ENCODE results near the gene SELENOF. TPM values are rescaled to one million over a fixed set of nuclear protein-coding genes. Genes with fewer than 3 reads are reported as not detected.

Gene SELENOF
- total RNA-seq, 2 experiments from 2014 or later: 93.0 to 214 TPM

DNA sequence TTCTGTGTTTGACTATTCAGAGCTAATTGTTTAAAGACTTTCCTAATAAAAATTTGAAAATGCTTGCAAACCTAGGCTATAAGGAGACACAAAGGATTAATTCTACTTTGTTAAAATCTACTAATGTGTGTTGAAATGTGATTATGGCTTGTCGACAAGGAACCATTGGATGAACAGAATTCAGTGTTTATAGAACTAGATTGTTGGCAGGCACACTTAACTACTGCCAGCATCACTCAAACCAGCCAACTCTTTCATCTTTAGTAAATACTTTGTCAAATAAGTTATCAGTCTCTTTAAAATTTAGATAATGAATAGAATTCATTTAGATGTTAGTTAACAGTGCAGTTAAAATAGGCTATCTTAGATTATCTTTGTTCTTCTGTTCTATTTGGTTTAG, 28.1 kb upstream of the SELENOF start:
- Histone ChIP-seq H3K9me3 (ENCODE audit: low read length) (peaks cover 11% of the 10 kb centered on the region; the same call in 1 of the 2 replicates), H3K9me2 (ENCODE audit: insufficient read depth, low read length) (no peaks in the 10 kb centered on the region), H3K4me1 (ENCODE audit: insufficient read depth, low read length, poor library complexity, severe bottlenecking) (peaks cover 14% of the 10 kb centered on the region), H3K36me3 (ENCODE audit: insufficient read depth, low read length) (peaks cover 25% of the 10 kb centered on the region), H4K20me1 (ENCODE audit: insufficient read depth, low read length) (0 out of 2 replicates have a peak, but pooled peaks cover 4% of the 10 kb centered on the region), H3K4me3 (ENCODE audit: low read depth, low read length, poor library complexity, severe bottlenecking) (no peak overlapping the region), H3K4me2 (ENCODE audit: low read length) (no peak overlapping the region), H3K27ac (ENCODE audit: low read depth, low read length, poor library complexity, severe bottlenecking) (no peak overlapping the region), H2AFZ (ENCODE audit: low read length) (no peak overlapping the region), H3K79me2 (ENCODE audit: insufficient read depth, low read depth, low read length) (peaks cover 100% of the 10 kb centered on the region)
- DNase-seq (ENCODE audit: low spot score): no peak
- intact Hi-C loops (cut with micrococcal nuclease; ENCODE audit: unreplicated experiment): no loop called here
- ChIA-PET CTCF (ENCODE audit: unreplicated experiment) (interaction anchor here (0.5 kb wide), 1 partner anchor 19 kb away, joined by 4 read pairs; no protein-coding TSS in a partner anchor), POLR2A (interaction anchor here (0.9 to 2.5 kb wide), 9 partner anchors 8 to 143 kb away, joined by 3 to 19 read pairs (median 5); partner anchors contain the start of genes HS2ST1 and SELENOF)
- BruUV-seq (replicated peaks): TSS peak; percentile 0
- TF ChIP-seq, protein P1, sequence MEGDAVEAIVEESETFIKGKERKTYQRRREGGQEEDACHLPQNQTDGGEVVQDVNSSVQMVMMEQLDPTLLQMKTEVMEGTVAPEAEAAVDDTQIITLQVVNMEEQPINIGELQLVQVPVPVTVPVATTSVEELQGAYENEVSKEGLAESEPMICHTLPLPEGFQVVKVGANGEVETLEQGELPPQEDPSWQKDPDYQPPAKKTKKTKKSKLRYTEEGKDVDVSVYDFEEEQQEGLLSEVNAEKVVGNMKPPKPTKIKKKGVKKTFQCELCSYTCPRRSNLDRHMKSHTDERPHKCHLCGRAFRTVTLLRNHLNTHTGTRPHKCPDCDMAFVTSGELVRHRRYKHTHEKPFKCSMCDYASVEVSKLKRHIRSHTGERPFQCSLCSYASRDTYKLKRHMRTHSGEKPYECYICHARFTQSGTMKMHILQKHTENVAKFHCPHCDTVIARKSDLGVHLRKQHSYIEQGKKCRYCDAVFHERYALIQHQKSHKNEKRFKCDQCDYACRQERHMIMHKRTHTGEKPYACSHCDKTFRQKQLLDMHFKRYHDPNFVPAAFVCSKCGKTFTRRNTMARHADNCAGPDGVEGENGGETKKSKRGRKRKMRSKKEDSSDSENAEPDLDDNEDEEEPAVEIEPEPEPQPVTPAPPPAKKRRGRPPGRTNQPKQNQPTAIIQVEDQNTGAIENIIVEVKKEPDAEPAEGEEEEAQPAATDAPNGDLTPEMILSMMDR (conservative IDR thresholded peaks at IDR 0.05; ENCODE audit: low read length): no peak
- no peak for TF ChIP-seq EZH2phosphoT487 (IDR thresholded peaks at IDR 0.05; ENCODE audit: borderline replicate concordance, low read depth, low read length)

DNA sequence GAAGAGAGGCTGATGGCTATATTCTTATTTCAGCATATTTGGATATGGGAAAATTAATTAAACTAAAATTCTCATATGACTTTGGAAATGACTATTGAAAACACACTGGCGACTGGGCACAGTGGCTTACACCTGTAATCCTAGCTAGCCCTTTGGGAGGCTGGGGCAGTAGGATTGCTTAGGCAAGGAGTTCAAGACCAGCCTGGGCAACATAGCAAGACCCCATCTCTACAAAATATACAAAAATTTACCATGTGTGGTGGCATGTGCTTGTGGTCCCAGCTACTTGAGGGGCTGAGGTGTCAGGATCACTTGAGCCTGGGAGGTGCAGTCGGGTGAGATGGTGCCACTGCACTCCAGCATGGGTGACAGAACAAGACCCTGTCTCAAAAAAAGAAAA, 26.7 kb upstream of the SELENOF start:
- no peak for TF ChIP-seq EZH2phosphoT487 (IDR thresholded peaks at IDR 0.05; ENCODE audit: borderline replicate concordance, low read depth, low read length)
- TF ChIP-seq, protein P1 (conservative IDR thresholded peaks at IDR 0.05; ENCODE audit: low read length): no peak
- peaks cover 100% of the 10 kb centered on the region for H3K79me2 ChIP-seq (ENCODE audit: insufficient read depth, low read depth, low read length)
- no peak overlapping the region for H3K4me3 ChIP-seq (ENCODE audit: low read depth, low read length, poor library complexity, severe bottlenecking)
- H3K9me2 ChIP-seq (ENCODE audit: insufficient read depth, low read length): no peaks in the 10 kb centered on the region
- intact Hi-C loops (cut with micrococcal nuclease; ENCODE audit: unreplicated experiment): no loop called here
- peaks cover 14% of the 10 kb centered on the region for H3K4me1 ChIP-seq (ENCODE audit: insufficient read depth, low read length, poor library complexity, severe bottlenecking)
- BruUV-seq (replicated peaks): no TSS peak
- peaks cover 11% of the 10 kb centered on the region; the same call in 1 of the 2 replicates for H3K9me3 ChIP-seq (ENCODE audit: low read length)
- H3K36me3 ChIP-seq (ENCODE audit: insufficient read depth, low read length): peaks cover 31% of the 10 kb centered on the region
- DNase-seq (ENCODE audit: low spot score): no peak
- no peak overlapping the region for H3K4me2 ChIP-seq (ENCODE audit: low read length)
- CTCF ChIA-PET (ENCODE audit: unreplicated experiment): interaction anchor here (0.5 kb wide), 1 partner anchor 66 kb away, joined by 3 read pairs; no protein-coding TSS in a partner anchor
- H3K27ac ChIP-seq (ENCODE audit: low read depth, low read length, poor library complexity, severe bottlenecking): no peak overlapping the region
- 0 out of 2 replicates have a peak, but pooled peaks cover 7% of the 10 kb centered on the region for H4K20me1 ChIP-seq (ENCODE audit: insufficient read depth, low read length)
- POLR2A ChIA-PET: interaction anchor here (0.6 to 4.6 kb wide), 3 partner anchors 20 to 31 kb away, joined by 3 to 25 read pairs (median 3); partner anchors contain the start of genes HS2ST1 and SELENOF
- H2AFZ ChIP-seq (ENCODE audit: low read length): no peak overlapping the region

DNA sequence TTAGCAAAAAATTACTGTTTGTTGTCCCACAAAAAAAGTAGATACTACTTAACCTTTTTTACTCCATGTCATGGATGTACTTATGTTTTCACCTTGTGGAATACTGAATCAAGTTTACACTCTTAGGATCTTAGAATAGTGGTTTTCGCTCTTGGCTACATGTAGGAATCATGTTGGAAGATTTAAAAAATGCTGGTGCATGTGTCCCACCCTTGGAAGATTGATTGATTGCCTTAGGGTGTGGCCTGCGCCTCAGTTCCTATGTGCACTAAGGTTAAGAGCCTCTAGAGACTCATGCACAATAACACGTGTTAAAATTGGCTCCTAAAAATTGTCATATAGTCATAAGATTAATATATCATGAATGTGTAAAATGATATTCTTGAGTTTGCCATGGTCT, 25.5 kb upstream of the SELENOF start:
- ChIA-PET CTCF (ENCODE audit: unreplicated experiment) (no interaction called here), POLR2A (interaction anchor here (0.7 to 4.6 kb wide), 5 partner anchors 10 to 480 kb away, joined by 3 to 25 read pairs (median 3); partner anchors contain the start of genes HS2ST1 and SELENOF)
- Histone ChIP-seq H3K9me3 (ENCODE audit: low read length) (peaks cover 11% of the 10 kb centered on the region; the same call in 1 of the 2 replicates), H4K20me1 (ENCODE audit: insufficient read depth, low read length) (0 out of 2 replicates have a peak, but pooled peaks cover 3% of the 10 kb centered on the region), H3K36me3 (ENCODE audit: insufficient read depth, low read length) (peaks cover 31% of the 10 kb centered on the region), H3K4me2 (ENCODE audit: low read length) (peak overlapping the region; percentile 14; the same call in 1 of the 2 replicates), H3K79me2 (ENCODE audit: insufficient read depth, low read depth, low read length) (peaks cover 100% of the 10 kb centered on the region), H3K4me1 (ENCODE audit: insufficient read depth, low read length, poor library complexity, severe bottlenecking) (peaks cover 14% of the 10 kb centered on the region), H3K9me2 (ENCODE audit: insufficient read depth, low read length) (no peaks in the 10 kb centered on the region), H2AFZ (ENCODE audit: low read length) (no peak overlapping the region), H3K4me3 (ENCODE audit: low read depth, low read length, poor library complexity, severe bottlenecking) (no peak overlapping the region), H3K27ac (ENCODE audit: low read depth, low read length, poor library complexity, severe bottlenecking) (no peak overlapping the region)
- no peak for TF ChIP-seq EZH2phosphoT487 (IDR thresholded peaks at IDR 0.05; ENCODE audit: borderline replicate concordance, low read depth, low read length)
- TF ChIP-seq, protein P1 (conservative IDR thresholded peaks at IDR 0.05; ENCODE audit: low read length): no peak
- intact Hi-C loops (cut with micrococcal nuclease; ENCODE audit: unreplicated experiment): no loop called here
- no TSS peak for BruUV-seq (replicated peaks)
- no peak for DNase-seq (ENCODE audit: low spot score)
